K562 (cell line): ENCODE measurements around the gene PPDPF. TPM values are rescaled to one million over a fixed set of nuclear protein-coding genes. Genes with fewer than 3 reads are reported as not detected.

Experiments used
- HNRNPUL1 ChIP-seq: fragments of 200-400 bp; formaldehyde crosslinking; IDR thresholded peaks from 2 replicates; pipeline ENCODE4 v1.6.1; 2017; ENCODE audit warnings: low read length
- MEF2A ChIP-seq: IDR thresholded peaks from 2 replicates; pipeline ENCODE4 v1.6.1; 2011; ENCODE audit warnings: low read depth, mild to moderate bottlenecking, low read length, moderate library complexity; ENCODE audit not compliant: control insufficient read depth
- NFE2L1 ChIP-seq: fragments of 450-650 bp; IDR thresholded peaks from 2 replicates; pipeline ENCODE4 v1.6.1; 2016; ENCODE audit warnings: missing genetic modification characterization, low read depth, mild to moderate bottlenecking, missing compliant biosample characterization, moderate library complexity, borderline replicate concordance
- PCBP2 ChIP-seq: fragments of 200-400 bp; formaldehyde crosslinking; IDR thresholded peaks from 2 replicates; pipeline ENCODE4 v1.6.1; 2018; ENCODE audit warnings: low read length, low read depth, mild to moderate bottlenecking, moderate library complexity; ENCODE audit not compliant: poor library complexity, severe bottlenecking
- PHF21A ChIP-seq: fragments of 450-650 bp; IDR thresholded peaks from 2 replicates; pipeline ENCODE4 v1.6.1; 2017; ENCODE audit warnings: low read depth, borderline replicate concordance
- POLR2AphosphoS5 ChIP-seq: IDR thresholded peaks from 2 replicates; pipeline ENCODE4 v1.6.1; 2011; ENCODE audit warnings: mild to moderate bottlenecking, low read depth, low read length, moderate library complexity; ENCODE audit not compliant: control insufficient read depth, insufficient read depth
- SIN3A ChIP-seq, 2 experiments: fragments of 150-350 bp in 1 of 2; IDR thresholded peaks; 2 replicates each; pipeline ENCODE4 v1.6.1; 2011 to 2016; ENCODE audit warnings: borderline replicate concordance in 2 of 2, low read depth in 2 of 2, low read length in 2 of 2, mild to moderate bottlenecking in 2 of 2, moderate library complexity in 2 of 2; ENCODE audit not compliant: control insufficient read depth in 1 of 2
- SUPT5H ChIP-seq: fragments of 450-650 bp; IDR thresholded peaks from 2 replicates; pipeline ENCODE4 v1.6.1; 2016
- TGIF2 ChIP-seq: sonication (generic); formaldehyde crosslinking; IDR thresholded peaks from 2 replicates; pipeline ENCODE4 v1.8.1; 2022; ENCODE audit warnings: mild to moderate bottlenecking, missing genetic modification reagents, moderate library complexity
- ZNF124 ChIP-seq: sonication (generic); formaldehyde crosslinking; IDR thresholded peaks from 2 replicates; pipeline ENCODE4 v1.8.1; 2022; ENCODE audit warnings: missing genetic modification reagents
- polyA plus RNA-seq, 8 experiments: library from polyadenylated mRNA; depleted of rRNA in 4 of 8; stranded (reverse) in 5 of 8; unstranded in 3 of 8; fragments of >200 nt; fragmentation: Nextera tagmentation in 2 of 8; fragmentation: Illumina TruSeq in 1 of 8; extraction: Ambion mirVana in 2 of 8; extraction: Trizol in 1 of 8; gene quantifications; 2 replicates each; pipeline versions ENCODE4 v1.2.1 to v1.2.3, GENCODE V29; 2011 to 2014; ENCODE audit warnings: inconsistent platforms in 1 of 8, missing spikeins in 1 of 8
- total RNA-seq, 7 experiments: library from RNA; depleted of rRNA in 6 of 7; stranded (reverse); fragments of >200 nt in 6 of 7; fragmentation: Illumina TruSeq in 2 of 7; extraction: Trizol in 2 of 7; gene quantifications; 2 replicates each; pipeline versions ENCODE4 v1.2.1 to v1.2.3, GENCODE V29; 2011 to 2021; ENCODE audit warnings: low replicate concordance in 1 of 7
- TF ChIP-seq, protein P1 (sequence below): fragments of 200-800 bp; sonication (Bioruptor generic); IDR thresholded peaks from 2 replicates; pipeline ENCODE4 v1.6.1; 2016; ENCODE audit warnings: missing genetic modification characterization, missing compliant biosample characterization
- TF ChIP-seq, protein P2 (sequence below): IDR thresholded peaks from 2 replicates; pipeline ENCODE4 v1.6.1; 2011; ENCODE audit warnings: borderline replicate concordance, low read depth, mild to moderate bottlenecking, moderate library complexity, low read length; ENCODE audit not compliant: insufficient read depth, poor library complexity, severe bottlenecking
- TF ChIP-seq, protein P3 (sequence below): sonication (generic); formaldehyde crosslinking; IDR thresholded peaks from 2 replicates; pipeline ENCODE4 v1.8.1; 2023; ENCODE audit warnings: mild to moderate bottlenecking, missing genetic modification reagents, moderate library complexity
- TF ChIP-seq, protein P4 (sequence below): fragments of 250-450 bp; sonication (Bioruptor Pico); IDR thresholded peaks from 2 replicates; pipeline ENCODE4 v1.4.0; 2020; ENCODE audit warnings: mild to moderate bottlenecking, moderate library complexity, borderline replicate concordance

Gene PPDPF
- total and polyA plus RNA-seq, 9 of the 15 experiments (the other 6 are each of a cell fraction or from before 2014, with no cell fraction given) = 0.77 to 233 (median 10.5) TPM

DNA sequence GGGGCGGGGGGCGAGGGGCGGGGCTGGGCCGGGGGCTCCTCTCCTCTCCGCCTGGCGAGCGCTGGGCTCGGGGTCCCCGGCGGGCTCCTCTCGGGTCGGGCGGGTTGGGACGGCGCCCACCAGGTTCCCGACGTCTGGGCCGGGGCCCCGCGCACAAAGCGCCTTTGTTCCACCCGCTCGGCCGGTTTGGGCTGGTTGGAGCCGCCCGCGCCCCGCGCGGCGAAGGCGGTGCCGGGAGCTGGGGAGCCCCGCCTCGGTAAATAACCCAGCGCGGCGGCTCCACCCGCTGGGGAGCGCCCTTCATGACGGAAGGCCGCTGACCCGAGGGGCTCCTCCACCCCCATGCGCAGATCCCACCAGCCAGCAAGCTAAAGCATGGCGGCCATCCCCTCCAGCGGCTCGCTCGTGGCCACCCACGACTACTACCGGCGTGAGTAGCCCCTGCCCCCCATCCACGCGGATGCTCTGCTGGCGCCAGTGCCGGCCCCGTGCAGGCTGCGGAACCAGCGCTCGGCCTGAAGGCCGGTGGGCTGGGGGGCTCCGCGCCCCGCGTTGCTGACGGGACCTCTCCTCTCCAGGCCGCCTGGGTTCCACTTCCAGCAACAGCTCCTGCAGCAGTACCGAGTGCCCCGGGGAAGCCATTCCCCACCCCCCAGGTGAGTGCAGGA, 503 bp downstream of the PPDPF start (continued):
- TF ChIP-seq PCBP2 = peak; percentile 45
- TF ChIP-seq SUPT5H = no peak
- TF ChIP-seq, protein P1, sequence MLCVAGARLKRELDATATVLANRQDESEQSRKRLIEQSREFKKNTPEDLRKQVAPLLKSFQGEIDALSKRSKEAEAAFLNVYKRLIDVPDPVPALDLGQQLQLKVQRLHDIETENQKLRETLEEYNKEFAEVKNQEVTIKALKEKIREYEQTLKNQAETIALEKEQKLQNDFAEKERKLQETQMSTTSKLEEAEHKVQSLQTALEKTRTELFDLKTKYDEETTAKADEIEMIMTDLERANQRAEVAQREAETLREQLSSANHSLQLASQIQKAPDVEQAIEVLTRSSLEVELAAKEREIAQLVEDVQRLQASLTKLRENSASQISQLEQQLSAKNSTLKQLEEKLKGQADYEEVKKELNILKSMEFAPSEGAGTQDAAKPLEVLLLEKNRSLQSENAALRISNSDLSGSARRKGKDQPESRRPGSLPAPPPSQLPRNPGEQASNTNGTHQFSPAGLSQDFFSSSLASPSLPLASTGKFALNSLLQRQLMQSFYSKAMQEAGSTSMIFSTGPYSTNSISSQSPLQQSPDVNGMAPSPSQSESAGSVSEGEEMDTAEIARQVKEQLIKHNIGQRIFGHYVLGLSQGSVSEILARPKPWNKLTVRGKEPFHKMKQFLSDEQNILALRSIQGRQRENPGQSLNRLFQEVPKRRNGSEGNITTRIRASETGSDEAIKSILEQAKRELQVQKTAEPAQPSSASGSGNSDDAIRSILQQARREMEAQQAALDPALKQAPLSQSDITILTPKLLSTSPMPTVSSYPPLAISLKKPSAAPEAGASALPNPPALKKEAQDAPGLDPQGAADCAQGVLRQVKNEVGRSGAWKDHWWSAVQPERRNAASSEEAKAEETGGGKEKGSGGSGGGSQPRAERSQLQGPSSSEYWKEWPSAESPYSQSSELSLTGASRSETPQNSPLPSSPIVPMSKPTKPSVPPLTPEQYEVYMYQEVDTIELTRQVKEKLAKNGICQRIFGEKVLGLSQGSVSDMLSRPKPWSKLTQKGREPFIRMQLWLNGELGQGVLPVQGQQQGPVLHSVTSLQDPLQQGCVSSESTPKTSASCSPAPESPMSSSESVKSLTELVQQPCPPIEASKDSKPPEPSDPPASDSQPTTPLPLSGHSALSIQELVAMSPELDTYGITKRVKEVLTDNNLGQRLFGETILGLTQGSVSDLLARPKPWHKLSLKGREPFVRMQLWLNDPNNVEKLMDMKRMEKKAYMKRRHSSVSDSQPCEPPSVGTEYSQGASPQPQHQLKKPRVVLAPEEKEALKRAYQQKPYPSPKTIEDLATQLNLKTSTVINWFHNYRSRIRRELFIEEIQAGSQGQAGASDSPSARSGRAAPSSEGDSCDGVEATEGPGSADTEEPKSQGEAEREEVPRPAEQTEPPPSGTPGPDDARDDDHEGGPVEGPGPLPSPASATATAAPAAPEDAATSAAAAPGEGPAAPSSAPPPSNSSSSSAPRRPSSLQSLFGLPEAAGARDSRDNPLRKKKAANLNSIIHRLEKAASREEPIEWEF (CRISPR knock-in tag) = no peak
- TF ChIP-seq, protein P2, sequence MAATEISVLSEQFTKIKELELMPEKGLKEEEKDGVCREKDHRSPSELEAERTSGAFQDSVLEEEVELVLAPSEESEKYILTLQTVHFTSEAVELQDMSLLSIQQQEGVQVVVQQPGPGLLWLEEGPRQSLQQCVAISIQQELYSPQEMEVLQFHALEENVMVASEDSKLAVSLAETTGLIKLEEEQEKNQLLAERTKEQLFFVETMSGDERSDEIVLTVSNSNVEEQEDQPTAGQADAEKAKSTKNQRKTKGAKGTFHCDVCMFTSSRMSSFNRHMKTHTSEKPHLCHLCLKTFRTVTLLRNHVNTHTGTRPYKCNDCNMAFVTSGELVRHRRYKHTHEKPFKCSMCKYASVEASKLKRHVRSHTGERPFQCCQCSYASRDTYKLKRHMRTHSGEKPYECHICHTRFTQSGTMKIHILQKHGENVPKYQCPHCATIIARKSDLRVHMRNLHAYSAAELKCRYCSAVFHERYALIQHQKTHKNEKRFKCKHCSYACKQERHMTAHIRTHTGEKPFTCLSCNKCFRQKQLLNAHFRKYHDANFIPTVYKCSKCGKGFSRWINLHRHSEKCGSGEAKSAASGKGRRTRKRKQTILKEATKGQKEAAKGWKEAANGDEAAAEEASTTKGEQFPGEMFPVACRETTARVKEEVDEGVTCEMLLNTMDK = peak; percentile 74
- TF ChIP-seq POLR2AphosphoS5 = peak; percentile 44; the same call in 1 of the 2 replicates
- TF ChIP-seq TGIF2 (CRISPR knock-in tag) = no peak
- TF ChIP-seq NFE2L1 (tag) = no peak
- TF ChIP-seq PHF21A = no peak
- TF ChIP-seq HNRNPUL1 = no peak
- no peak for TF ChIP-seq MEF2A
- TF ChIP-seq, protein P3, sequence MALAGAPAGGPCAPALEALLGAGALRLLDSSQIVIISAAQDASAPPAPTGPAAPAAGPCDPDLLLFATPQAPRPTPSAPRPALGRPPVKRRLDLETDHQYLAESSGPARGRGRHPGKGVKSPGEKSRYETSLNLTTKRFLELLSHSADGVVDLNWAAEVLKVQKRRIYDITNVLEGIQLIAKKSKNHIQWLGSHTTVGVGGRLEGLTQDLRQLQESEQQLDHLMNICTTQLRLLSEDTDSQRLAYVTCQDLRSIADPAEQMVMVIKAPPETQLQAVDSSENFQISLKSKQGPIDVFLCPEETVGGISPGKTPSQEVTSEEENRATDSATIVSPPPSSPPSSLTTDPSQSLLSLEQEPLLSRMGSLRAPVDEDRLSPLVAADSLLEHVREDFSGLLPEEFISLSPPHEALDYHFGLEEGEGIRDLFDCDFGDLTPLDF = no peak
- TF ChIP-seq, protein P4, sequence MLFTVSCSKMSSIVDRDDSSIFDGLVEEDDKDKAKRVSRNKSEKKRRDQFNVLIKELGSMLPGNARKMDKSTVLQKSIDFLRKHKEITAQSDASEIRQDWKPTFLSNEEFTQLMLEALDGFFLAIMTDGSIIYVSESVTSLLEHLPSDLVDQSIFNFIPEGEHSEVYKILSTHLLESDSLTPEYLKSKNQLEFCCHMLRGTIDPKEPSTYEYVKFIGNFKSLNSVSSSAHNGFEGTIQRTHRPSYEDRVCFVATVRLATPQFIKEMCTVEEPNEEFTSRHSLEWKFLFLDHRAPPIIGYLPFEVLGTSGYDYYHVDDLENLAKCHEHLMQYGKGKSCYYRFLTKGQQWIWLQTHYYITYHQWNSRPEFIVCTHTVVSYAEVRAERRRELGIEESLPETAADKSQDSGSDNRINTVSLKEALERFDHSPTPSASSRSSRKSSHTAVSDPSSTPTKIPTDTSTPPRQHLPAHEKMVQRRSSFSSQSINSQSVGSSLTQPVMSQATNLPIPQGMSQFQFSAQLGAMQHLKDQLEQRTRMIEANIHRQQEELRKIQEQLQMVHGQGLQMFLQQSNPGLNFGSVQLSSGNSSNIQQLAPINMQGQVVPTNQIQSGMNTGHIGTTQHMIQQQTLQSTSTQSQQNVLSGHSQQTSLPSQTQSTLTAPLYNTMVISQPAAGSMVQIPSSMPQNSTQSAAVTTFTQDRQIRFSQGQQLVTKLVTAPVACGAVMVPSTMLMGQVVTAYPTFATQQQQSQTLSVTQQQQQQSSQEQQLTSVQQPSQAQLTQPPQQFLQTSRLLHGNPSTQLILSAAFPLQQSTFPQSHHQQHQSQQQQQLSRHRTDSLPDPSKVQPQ (CRISPR knock-in tag) = no peak
- TF ChIP-seq ZNF124 = no peak
- TF ChIP-seq SIN3A (IDR thresholded peaks at IDR 0.05; ENCODE audit: borderline replicate concordance in 2 of 2, control insufficient read depth in 1 of 2, low read depth in 2 of 2, low read length in 2 of 2) = peak in 1 of 2 experiments; percentile 82; a peak in 1 of 4 replicates
